Measurements from ENCODE around the gene GET4. TPM values are rescaled to one million over a fixed set of nuclear protein-coding genes. Genes with fewer than 3 reads are reported as not detected.

GET4 gene
- polyA plus RNA-seq, 1 donor, result 76.0 TPM

Other genes with a start within 250 kb of the GET4 start
- 26.8 TPM for gene DNAAF5, start 149.9 kb upstream of the GET4 start, polyA plus RNA-seq
- gene PRKAR1B, start 149.3 kb upstream of the GET4 start, polyA plus RNA-seq, result 34.8 TPM
- gene SUN1, start 44.1 kb upstream of the GET4 start, polyA plus RNA-seq, result 128 TPM
- 62.0 TPM for gene ADAP1, start 78.1 kb downstream of the GET4 start, polyA plus RNA-seq
- 33.5 TPM for gene COX19, start 99.0 kb downstream of the GET4 start, polyA plus RNA-seq
- gene CYP2W1, start 106.6 kb downstream of the GET4 start, polyA plus RNA-seq, result 598 TPM
- gene GPR146, start 168.0 kb downstream of the GET4 start, polyA plus RNA-seq, result 4.0 TPM
- gene GPER1, start 211.6 kb downstream of the GET4 start, polyA plus RNA-seq, result 1.1 TPM